GM19043 (cell line): ENCODE measurements around the gene PLXNC1.

Experiments used
- ATAC-seq: cut with Tn5 transposase; IDR thresholded peaks from one replicate; pipeline ENCODE4 v1.9.1; 2021; ENCODE audit warnings: low read depth; ENCODE audit not compliant: unreplicated experiment

PLXNC1 gene

GRCh38 chr12:94133964-94134795 lies 14.2 kb upstream of the PLXNC1 start:
- no peak for ATAC-seq

- ATAC-seq = no peak
These were observed 12.5 kb upstream of the PLXNC1 start for GRCh38 chr12:94135896-94136295.

GRCh38 chr12:94139816-94140215 lies 8.6 kb upstream of the PLXNC1 start:
- no peak for ATAC-seq

- no peak for ATAC-seq
These were observed 7.8 kb upstream of the PLXNC1 start for GRCh38 chr12:94140556-94140955.

GRCh38 chr12:94141004-94141764 lies 7.2 kb upstream of the PLXNC1 start:
- no peak for ATAC-seq

- ATAC-seq = no peak
These were observed 6.5 kb upstream of the PLXNC1 start for GRCh38 chr12:94141892-94142291.

GRCh38 chr12:94143438-94143837 lies 4.9 kb upstream of the PLXNC1 start:
- ATAC-seq = no peak

GRCh38 chr12:94143951-94144350 lies 4.4 kb upstream of the PLXNC1 start:
- no peak for ATAC-seq

- ATAC-seq = no peak
These were observed 3.6 kb upstream of the PLXNC1 start for GRCh38 chr12:94144781-94145180.

GRCh38 chr12:94145191-94145983 lies 3.0 kb upstream of the PLXNC1 start:
- ATAC-seq = no peak

- ATAC-seq = no peak
These were observed 2.0 kb upstream of the PLXNC1 start for GRCh38 chr12:94146166-94146936.

GRCh38 chr12:94147387-94147990 lies 888 bp upstream of the PLXNC1 start:
- ATAC-seq = no peak

GRCh38 chr12:94148739-94149118 lies 352 bp downstream of the PLXNC1 start:
- peak; percentile 6 for ATAC-seq

- peak; percentile 19 for ATAC-seq
These were observed 873 bp downstream of the PLXNC1 start for GRCh38 chr12:94149119-94149780.

- ATAC-seq = peak; percentile 3
These were observed 1.4 kb downstream of the PLXNC1 start for GRCh38 chr12:94149781-94150239.

GRCh38 chr12:94150240-94151121 lies 2.1 kb downstream of the PLXNC1 start:
- ATAC-seq = no peak

GRCh38 chr12:94151582-94151981 lies 3.2 kb downstream of the PLXNC1 start:
- no peak for ATAC-seq
